H1 (cell line): ENCODE measurements around the gene CARD16. TPM values are rescaled to one million over a fixed set of nuclear protein-coding genes. Genes with fewer than 3 reads are reported as not detected.

Experiments
- CHD1 ChIP-seq: IDR thresholded peaks from 2 replicates; pipeline ENCODE4 v1.6.1; 2012; ENCODE audit warnings: low read depth, low read length, improper control_type of control experiment
- GTF2F1 ChIP-seq: IDR thresholded peaks from 2 replicates; pipeline ENCODE4 v1.6.1; 2012; ENCODE audit warnings: low read depth, low read length, improper control_type of control experiment, borderline replicate concordance
- JUND ChIP-seq: IDR thresholded peaks from 2 replicates; pipeline ENCODE4 v1.6.1; 2011; ENCODE audit warnings: mild to moderate bottlenecking, improper control_type of control experiment, low read length
- TCF12 ChIP-seq: IDR thresholded peaks from 2 replicates; pipeline ENCODE4 v1.6.1; 2011; ENCODE audit warnings: low read depth, mild to moderate bottlenecking, low read length
- polyA plus RNA-seq, 7 experiments: library from polyadenylated mRNA; depleted of rRNA in 3 of 7; stranded (reverse) in 5 of 7; unstranded in 2 of 7; fragments of >200 nt in 5 of 7; fragments of 200-250 nt in 2 of 7; gene quantifications; 1 replicate in 5 of 7; 2 replicates in 1 of 7; 4 replicates in 1 of 7; pipeline versions ENCODE4 v1.2.1 to v1.2.3, GENCODE V29; 2011 to 2013; ENCODE audit warnings: missing spikeins in 2 of 7, mixed read lengths in 2 of 7
- total RNA-seq: library from RNA; stranded (reverse); fragmentation: NEBNext Ultra II Directional; extraction: Animal tissue kit (Norgen Biotek cat#: 25700); gene quantifications from 2 replicates; pipeline ENCODE4 v1.2.1, GENCODE V29; 2021

CARD16 gene
- total and polyA plus RNA-seq, 2 of the 8 experiments (the other 6 are each of a cell fraction or from before 2014, with no cell fraction given), result not detected

DNA sequence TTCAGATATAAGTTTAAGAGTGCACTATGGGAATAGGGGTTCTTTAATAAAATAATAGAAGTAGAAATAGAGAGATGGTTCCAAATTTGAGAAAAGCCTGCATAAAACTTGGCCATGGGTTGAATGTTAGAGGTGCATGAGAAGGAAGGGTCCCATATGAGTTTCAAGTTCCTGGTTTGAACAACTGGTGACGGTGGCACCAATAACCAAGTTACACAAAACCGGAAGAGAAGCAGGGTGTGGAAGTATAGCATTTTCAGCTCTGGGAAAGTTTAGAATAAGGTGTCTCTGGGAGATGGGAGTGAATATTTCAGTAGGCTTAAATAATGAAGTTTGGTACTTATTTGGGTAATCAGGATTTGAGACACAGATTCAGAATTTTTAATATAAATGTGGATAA is 12.6 kb downstream of the CARD16 start (continued):
- no peak for TF ChIP-seq GTF2F1
- TF ChIP-seq TCF12, result no peak
- TF ChIP-seq JUND, result no peak
- no peak for TF ChIP-seq CHD1
